PFSK-1 (cell line): ENCODE measurements around the gene FIGLA. TPM values are rescaled to one million over a fixed set of nuclear protein-coding genes. Genes with fewer than 3 reads are reported as not detected.

Experiments
- FOXP2 ChIP-seq: optimal IDR thresholded peaks from 2 replicates; pipeline ENCODE3; 2011; ENCODE audit warnings: borderline replicate concordance, control low read depth, inconsistent platforms; ENCODE audit not compliant: insufficient read depth; ENCODE audit errors: extremely low read length, extremely low read depth
- POLR2AphosphoS5 ChIP-seq: IDR thresholded peaks from 2 replicates; pipeline ENCODE4 v1.6.1; 2012; ENCODE audit warnings: low read depth, mild to moderate bottlenecking, control low read depth, low read length, moderate library complexity
- SIN3A ChIP-seq: IDR thresholded peaks from 2 replicates; pipeline ENCODE4 v1.6.1; 2012; ENCODE audit warnings: mild to moderate bottlenecking, low read length, moderate library complexity, borderline replicate concordance; ENCODE audit not compliant: insufficient read depth
- TAF1 ChIP-seq: IDR thresholded peaks from 2 replicates; pipeline ENCODE4 v1.6.1; 2012; ENCODE audit warnings: low read length, control low read depth, borderline replicate concordance; ENCODE audit not compliant: insufficient read depth
- polyA plus RNA-seq: library from polyadenylated mRNA; unstranded; fragments of >200 nt; gene quantifications from one replicate; pipeline ENCODE4 v1.2.1, GENCODE V29; 2012; ENCODE audit warnings: low read depth, missing spikeins; ENCODE audit not compliant: insufficient read length
- TF ChIP-seq, protein P1 (sequence below), 2 experiments: IDR thresholded peaks; 2 replicates each; pipeline versions ENCODE4 v1.6.1 to v1.8.0; 2011 to 2012; ENCODE audit warnings: low read depth in 2 of 2, low read length in 2 of 2, control low read depth in 1 of 2, inconsistent platforms in 1 of 2, mild to moderate bottlenecking in 1 of 2, moderate library complexity in 1 of 2; ENCODE audit not compliant: insufficient read depth in 1 of 2

The FIGLA gene, protein sequence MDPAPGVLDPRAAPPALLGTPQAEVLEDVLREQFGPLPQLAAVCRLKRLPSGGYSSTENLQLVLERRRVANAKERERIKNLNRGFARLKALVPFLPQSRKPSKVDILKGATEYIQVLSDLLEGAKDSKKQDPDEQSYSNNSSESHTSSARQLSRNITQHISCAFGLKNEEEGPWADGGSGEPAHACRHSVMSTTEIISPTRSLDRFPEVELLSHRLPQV
- not detected for polyA plus RNA-seq

DNA sequence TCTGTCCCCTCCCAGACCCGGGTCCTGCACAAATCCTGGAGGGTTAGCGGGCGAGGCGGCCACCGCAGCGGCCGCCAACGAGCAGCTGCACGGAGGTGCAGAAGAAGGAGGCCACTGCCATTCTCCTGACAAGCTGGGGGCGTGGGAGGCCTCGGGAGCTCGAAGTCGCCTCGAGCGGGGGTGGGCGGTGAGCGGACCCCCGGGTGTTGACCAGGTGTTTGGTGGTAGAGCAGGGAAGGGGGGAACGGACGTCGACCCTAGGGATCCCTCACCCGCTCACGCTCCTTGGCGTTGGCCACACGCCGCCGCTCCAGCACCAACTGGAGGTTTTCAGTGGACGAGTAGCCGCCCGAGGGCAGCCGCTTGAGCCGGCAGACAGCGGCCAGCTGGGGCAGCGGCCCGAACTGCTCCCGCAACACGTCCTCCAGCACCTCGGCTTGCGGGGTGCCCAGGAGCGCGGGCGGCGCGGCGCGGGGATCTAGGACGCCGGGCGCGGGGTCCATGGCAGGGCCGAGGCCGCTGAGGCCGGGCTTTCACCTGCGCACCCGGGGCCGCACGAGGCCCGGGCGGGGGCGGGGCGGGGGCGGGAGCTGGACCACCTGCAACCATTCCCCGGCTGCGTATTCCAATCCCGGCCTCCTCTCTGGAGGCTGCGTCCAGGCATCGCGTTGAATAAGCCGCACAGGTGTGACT lies at the start of gene FIGLA:
TSS of gene FIGLA (minus strand) at position 508 of the 693 bp plus-strand sequence. CDS start at position 503, 5 bp downstream.
- TF ChIP-seq SIN3A: no peak
- no peak for TF ChIP-seq TAF1
- no peak for TF ChIP-seq POLR2AphosphoS5
- no peak for TF ChIP-seq FOXP2
- TF ChIP-seq, protein P1, sequence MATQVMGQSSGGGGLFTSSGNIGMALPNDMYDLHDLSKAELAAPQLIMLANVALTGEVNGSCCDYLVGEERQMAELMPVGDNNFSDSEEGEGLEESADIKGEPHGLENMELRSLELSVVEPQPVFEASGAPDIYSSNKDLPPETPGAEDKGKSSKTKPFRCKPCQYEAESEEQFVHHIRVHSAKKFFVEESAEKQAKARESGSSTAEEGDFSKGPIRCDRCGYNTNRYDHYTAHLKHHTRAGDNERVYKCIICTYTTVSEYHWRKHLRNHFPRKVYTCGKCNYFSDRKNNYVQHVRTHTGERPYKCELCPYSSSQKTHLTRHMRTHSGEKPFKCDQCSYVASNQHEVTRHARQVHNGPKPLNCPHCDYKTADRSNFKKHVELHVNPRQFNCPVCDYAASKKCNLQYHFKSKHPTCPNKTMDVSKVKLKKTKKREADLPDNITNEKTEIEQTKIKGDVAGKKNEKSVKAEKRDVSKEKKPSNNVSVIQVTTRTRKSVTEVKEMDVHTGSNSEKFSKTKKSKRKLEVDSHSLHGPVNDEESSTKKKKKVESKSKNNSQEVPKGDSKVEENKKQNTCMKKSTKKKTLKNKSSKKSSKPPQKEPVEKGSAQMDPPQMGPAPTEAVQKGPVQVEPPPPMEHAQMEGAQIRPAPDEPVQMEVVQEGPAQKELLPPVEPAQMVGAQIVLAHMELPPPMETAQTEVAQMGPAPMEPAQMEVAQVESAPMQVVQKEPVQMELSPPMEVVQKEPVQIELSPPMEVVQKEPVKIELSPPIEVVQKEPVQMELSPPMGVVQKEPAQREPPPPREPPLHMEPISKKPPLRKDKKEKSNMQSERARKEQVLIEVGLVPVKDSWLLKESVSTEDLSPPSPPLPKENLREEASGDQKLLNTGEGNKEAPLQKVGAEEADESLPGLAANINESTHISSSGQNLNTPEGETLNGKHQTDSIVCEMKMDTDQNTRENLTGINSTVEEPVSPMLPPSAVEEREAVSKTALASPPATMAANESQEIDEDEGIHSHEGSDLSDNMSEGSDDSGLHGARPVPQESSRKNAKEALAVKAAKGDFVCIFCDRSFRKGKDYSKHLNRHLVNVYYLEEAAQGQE (IDR thresholded peaks at IDR 0.05; ENCODE audit: insufficient read depth in 1 of 2, low read depth in 2 of 2, low read length in 2 of 2): no peak

DNA sequence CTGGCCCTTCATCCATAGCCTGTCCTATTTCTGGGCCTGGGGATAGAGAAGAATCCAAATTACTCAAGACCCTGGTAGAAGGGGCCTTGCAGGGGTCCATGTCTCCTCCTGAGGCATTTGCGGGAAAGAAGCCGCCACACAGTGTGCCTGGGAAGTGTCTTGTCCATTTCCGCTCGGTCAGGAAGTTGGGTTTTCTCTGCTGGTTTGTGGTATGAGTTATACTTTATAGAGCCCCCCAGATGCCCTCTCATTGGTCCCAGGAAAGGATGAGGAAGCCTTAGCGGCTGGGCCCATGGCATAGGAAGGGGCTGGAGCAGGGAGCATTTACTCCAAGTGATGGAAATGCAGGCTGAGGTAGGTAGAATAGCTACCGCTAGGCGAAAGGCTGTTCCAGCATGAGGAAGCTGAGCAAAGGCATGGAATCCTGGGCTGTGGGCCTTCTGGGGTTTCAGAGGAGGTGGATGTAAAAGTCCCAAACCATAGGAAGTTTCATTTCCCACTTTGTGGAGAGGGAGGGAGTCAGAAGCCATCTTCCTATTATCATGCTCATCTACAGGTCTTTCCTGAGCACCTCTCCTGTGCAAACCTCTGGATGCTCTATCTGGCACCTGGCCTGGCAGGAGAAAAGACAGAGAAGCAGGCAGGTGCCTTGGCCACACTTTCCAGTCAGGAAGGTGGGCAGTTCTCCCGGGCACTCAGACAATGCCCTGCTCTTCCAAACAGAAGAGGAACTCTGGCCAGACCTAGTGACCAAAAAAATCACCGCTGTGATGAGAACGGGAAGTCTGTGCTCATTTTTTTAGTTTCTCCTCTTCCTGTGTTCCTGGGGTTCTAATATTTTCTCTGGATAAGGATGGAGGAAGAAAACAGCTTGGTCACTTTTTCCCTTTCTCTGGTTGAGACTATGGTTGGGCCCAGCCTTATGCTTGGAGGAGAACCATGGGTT lies 47.8 kb upstream of the FIGLA start:
- TF ChIP-seq POLR2AphosphoS5 (no peak), TAF1 (no peak), SIN3A (no peak), FOXP2 (no peak)
- TF ChIP-seq, protein P1 (IDR thresholded peaks at IDR 0.05; ENCODE audit: insufficient read depth in 1 of 2, low read depth in 2 of 2, low read length in 2 of 2): no peak

DNA sequence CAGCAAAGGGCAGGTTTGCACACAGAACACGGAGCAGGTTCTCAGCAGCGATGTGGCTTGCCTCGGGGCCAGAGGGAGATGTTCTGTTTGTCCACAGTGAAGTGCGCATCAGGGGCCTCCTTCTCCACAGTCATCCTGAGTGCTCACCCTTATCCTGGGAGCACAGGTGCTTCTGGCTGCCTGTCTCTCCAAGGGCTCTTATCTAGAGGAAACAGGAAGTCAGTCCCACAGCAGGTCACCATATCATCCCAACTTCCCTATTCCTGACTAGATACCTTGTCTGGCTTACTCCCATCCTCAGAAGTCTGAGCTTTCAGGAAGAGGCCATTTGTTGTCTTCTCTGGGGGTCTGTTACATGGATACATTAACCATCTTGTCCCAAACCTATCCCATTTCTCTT lies 45.2 kb upstream of the FIGLA start, which contains the start of gene CD207:
TSS of gene CD207 (minus strand) at position 174 of the 400 bp plus-strand sequence. CDS start at position 134, 40 bp downstream.
- TF ChIP-seq POLR2AphosphoS5 (no peak), SIN3A (no peak), TAF1 (no peak), FOXP2 (no peak)
- TF ChIP-seq, protein P1 (IDR thresholded peaks at IDR 0.05; ENCODE audit: insufficient read depth in 1 of 2, low read depth in 2 of 2, low read length in 2 of 2): no peak

DNA sequence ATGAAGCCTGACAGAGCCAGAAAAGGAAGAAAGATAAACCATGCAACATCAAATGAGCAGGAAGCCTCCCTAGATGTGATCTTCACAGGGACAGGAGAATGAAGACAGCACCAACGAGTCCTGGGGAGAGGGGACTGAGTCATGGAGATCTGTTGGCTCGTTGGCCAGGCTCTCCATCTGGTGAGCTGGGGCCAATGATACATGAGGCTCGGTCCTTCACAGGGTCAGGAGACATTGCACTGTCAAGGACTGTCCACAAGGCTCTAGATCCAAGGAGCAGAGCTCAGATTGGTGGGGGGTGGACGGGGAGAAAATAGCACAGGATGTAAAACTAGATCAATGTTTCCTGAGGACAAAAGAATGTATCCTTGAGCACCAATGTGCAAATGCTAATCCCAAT lies 44.4 kb upstream of the FIGLA start:
- TF ChIP-seq POLR2AphosphoS5: no peak
- TF ChIP-seq SIN3A: no peak
- TF ChIP-seq TAF1: no peak
- TF ChIP-seq, protein P1 (IDR thresholded peaks at IDR 0.05; ENCODE audit: insufficient read depth in 1 of 2, low read depth in 2 of 2, low read length in 2 of 2): no peak
- no peak for TF ChIP-seq FOXP2
